Stimulated activated CD4-positive, alpha-beta T cell treated with anti-CD3 and anti-CD28 coated beads, Interleukin-12 subunit alpha, Interleukin-12 subunit beta, amount 100 ng/mL, for 48 hours (primary cell): Measurements from ENCODE around the gene WNT10A.

Experiments used
- DNase-seq, 3 donors: peaks; one replicate each; pipeline ENCODE4 v3.0.0-alpha.2; 2020; ENCODE audit warnings: low read depth in 2 of 3, low spot score in 1 of 3

WNT10A gene

GRCh38 chr2:218857371-218858137, 23.1 kb upstream of the WNT10A start:
- DNase-seq = no peak

DNA sequence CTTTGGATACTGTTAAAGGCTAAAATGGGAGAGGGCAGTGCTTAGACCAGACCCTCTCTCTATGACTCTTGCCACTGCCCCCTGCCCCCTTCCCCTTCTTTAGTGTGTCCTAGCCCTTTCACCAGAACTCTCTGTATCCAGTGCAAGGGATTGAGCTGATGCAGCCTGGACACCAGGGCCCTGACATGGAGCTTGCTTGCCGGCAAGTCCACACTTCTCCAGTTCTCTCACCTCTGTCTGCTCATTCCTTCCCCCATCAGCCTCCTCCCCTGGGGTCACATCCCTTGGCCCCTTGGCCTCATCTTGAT, 22.6 kb upstream of the WNT10A start:
- no peak for DNase-seq

DNA sequence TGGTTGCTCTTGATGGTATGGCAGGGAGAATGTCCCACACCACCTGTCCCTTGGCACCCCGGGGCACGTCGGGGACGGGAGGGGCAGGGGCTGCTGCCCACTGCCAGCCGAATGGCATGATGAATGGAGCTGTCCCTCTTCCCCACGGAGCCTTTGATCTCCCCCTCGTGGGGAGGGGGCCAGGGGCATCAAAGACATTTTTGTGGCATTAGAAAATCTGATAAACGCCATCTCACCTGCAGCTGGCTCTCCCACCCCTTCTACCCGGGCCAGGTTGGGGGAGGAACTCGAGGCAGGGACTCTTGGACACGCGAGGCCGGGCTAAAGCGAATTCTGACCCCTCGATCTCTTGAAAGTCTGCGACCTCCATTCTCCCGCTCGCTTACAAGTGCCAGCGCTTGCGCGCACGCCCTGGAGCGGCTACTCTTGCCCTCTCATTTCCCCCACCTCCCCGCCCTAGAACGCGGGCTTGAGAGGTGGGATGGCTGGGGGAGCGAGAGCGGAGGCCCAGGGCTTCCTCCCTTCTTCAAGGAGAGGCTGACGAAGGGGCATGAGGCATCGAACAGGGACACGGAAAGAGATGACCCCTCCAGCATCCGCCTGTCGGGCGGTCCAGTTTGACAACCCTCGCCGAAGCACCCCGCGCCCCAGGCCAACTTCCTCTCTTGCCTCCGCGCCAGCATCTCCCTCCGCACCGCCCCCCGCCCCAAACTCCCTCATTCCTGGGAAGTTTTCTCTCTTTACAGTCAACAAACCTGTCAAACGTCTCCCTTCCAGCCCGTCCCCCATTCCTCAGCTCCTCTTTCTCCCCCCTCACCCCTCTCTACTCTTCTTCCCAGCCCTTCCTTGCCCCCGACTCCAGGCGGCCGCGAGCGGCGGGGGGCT, 21.7 kb upstream of the WNT10A start:
- DNase-seq = no peak

DNA sequence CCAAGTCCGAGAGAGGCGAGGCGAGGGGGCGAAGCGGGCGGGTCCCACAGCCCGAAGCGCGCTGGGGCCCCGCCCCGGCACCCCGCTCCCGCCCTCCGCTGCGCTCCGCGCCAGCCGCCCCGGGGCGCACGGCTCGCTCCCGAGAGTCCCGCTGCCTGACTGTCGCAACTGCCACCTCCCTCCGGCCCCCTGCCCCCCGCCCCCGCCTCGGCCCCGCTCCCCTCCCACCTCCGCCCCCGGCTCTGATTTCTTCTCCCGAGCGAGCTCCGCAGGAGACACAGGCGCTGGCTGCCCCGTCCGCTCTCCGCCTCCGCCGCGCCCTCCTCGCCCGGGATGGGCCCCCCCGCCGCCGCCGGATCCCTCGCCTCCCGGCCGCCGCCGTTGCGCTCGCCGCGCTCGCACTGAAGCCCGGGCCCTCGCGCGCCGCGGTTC, 21.1 kb upstream of the WNT10A start, which contains the start of gene WNT6:
Gene WNT6, plus strand, starts transcription at position 250 of the 432 bp plus-strand sequence. CDS start 233 bp downstream, outside the sequence.
- DNase-seq = no peak

- no peak for DNase-seq
These were observed 20.4 kb upstream of the WNT10A start for GRCh38 chr2:218859988-218860831.

DNA sequence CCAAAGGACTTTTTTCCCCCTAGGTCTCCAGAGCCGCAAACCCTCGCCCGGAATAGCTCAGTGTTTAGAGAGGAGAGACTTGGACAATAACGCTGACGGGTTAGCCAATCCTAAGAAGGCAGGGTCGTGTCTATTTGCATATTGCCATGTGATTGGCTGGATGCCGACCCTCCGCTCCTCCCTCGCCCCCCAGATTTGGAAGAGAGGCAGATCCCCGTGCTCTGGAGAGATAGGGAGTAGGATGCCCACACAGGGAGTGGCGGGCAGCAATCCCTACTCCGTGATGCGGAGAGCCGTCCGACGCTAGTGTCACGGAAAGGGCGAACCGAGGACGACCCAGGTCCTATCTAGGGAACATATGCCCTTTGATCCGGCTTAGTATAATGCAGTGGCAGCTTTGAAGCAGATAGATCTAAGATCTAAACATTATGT, 19.7 kb upstream of the WNT10A start:
- no peak for DNase-seq

DNA sequence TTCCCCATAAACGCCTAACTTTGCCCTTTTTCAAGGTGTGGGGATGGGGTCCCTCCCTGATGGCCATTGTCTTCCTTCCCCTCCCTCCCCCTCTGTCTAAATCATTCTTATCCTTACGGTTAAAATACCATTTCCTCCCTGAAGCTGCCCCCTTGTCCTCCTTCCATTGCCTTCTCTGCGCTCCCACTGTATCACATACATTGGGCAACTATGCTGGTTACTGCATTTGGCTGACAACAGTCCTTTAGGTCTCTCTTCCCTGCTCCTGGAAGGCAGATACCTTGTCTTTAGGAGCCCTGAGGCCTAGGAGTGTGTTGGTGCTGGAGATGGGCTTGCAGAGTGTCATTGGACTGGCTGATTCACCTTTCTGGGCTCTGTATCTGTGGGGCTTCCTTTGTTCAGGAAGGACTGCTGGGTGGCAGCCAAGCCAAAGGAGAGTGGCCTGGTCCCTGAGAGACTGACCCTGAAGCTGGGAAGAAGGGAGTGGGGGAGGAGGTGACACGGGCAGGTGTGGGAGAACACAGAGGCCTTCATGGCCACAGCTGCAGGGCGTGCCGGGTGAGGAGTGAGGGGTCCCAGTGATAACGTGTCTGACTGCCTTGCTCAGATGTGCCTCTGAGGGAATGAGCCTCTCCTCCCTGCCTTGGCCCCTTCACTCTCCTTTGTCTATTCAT, 18.9 kb upstream of the WNT10A start:
- DNase-seq = no peak

GRCh38 chr2:218863021-218863520, 17.6 kb upstream of the WNT10A start:
- no peak for DNase-seq

DNA sequence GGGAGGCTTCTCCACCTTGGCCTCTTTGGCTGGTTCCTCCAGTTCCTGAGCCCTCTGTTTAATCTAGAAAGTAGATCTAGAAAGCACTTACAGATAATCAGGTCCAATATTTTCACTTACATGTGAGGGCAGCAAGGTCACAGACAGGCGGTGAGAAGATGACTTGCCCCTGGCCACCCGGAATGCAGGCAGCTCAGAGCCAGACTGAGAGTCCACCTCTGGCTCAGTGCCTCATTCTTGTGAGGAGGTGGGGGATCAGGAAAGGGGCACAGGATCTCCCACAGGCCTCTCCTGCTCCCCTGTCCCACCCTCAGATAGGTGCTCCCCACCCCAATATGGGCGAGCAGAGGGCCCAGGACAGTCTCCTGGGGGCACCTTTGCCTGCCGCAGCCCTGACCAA, 15.3 kb upstream of the WNT10A start:
- DNase-seq = no peak

DNA sequence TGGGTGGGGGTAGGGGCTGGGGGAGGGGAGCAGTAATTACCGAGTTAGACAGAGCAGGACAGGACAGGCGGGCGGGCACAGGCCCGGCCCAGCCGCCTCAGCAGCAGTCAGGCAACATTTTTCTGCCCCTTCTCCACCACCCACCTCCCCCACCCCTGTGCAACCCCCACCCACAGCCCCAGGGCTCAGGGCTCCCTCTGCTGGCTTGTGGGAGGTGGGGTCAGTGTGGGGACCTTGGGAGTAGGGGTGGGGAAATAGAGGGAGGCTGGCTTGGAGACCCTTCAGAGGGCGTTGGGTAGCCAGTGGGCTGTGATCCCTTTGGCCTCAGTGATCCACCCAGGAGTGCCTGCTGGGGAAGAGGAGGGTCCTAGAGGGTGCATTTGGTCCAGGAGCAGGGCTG, 14.7 kb upstream of the WNT10A start:
- DNase-seq = no peak

GRCh38 chr2:218867900-218868299, 12.8 kb upstream of the WNT10A start:
- DNase-seq = no peak

DNA sequence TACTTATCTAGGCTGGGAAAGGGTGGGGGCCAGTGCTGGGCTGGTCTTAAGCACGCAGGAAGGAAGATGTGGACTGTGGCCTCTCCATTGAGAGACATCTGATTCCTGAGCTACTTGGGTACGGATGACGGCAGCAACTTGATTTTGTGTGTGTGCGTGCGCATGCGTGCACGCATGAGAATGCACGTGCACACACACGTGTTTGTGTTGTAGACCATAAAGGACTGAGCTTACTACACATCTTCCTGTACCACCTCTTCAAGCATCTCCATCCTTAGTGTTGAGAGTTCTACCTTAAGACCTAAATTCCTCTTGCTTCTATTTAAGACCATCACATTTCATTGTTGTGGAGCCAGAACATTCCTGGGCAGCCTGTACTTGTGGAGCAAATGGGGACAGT, 11.6 kb upstream of the WNT10A start:
- DNase-seq = no peak

DNA sequence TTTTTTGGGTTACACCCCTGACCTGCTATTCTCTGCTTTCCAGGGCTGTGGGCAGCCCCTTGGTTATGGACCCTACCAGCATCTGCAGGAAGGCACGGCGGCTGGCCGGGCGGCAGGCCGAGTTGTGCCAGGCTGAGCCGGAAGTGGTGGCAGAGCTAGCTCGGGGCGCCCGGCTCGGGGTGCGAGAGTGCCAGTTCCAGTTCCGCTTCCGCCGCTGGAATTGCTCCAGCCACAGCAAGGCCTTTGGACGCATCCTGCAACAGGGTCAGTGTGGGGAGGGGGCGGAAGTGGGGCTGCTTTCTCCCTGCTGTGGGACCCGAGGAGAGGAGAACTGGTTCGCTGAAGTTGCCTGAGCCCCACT, 9.7 kb upstream of the WNT10A start:
- no peak for DNase-seq

- DNase-seq = no peak
These were observed 9.0 kb upstream of the WNT10A start for GRCh38 chr2:218871345-218872302.

DNA sequence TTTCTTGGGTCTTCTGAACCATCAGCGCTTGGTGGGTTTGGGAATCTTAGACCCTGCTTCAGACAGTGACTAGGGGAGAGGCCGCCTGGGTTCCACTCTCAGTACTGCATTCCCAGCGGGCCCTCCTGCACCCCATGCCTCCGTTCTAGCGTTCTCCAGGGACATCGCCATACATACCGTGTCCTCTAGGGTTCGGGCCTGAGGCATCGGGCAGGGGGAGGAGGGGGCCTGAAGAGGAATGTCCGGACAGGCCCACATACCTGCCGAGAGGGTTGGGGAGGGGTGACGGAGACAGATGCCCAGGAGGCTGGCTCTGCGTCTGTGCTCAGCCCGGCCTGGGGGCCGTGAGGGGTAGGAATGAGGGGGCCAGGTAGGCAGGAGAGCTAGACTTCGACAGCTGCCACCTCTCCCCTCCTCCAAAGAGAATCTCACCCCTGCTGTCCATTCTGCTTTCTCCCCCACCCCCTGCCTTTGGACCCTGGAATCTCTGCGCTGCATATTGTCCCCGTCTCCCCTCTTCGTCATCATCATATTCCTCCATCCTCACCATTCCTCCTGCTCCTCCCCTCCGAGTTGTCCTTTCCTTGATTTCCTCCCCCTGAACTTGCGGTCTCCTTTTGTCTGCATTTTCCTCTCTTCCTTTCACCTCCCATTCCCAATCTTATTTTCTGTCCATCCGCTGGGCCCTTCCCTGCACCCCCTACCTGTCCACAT, 7.8 kb upstream of the WNT10A start:
- DNase-seq = no peak

GRCh38 chr2:218873359-218874194, 7.1 kb upstream of the WNT10A start:
- no peak for DNase-seq

DNA sequence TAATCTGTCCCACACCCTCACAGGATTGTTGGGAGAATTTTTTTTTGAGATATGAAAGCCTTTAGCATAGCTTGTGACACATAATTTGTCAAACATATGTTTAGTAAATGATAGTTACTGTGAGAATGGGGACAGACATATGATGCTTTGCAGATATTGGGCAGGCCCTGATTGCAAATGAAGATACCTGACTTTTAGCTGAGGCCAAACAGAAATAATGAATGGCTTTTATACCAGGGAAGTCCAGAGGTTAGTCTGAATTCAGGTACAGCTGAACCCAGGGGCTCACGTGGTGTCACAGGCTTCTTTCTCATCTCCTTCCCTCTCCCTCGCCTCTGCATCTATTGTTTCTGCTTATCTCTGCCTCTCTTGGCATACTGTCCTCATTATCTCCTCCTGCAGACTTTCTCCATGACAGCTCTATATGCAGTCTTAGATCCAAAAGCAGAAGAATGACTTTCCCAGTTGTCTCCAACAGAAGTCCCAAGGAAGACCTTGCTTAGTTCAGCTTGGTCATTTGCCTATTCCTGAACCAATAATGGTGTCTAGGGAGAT, 4.9 kb upstream of the WNT10A start:
- no peak for DNase-seq
